GM12891 (cell line): Measurements from ENCODE around the gene CLDN3.
"Not testable (repeated sequence)": the region's sequence is repeated elsewhere in the genome, so short reads cannot be mapped to it uniquely, and the experiment has no call there.

ENCODE experiments used
- DNase-seq: peaks from one replicate; pipeline ENCODE4 v3.0.0; 2011; ENCODE audit warnings: low spot score; ENCODE audit not compliant: insufficient read length
- FAIRE-seq: peaks from 2 replicates; lab custom pipeline; 2011; peaks lifted over from hg19 to GRCh38; lab: Jason Lieb, UNC
- PAX5 ChIP-seq: IDR thresholded peaks from 2 replicates; pipeline ENCODE4 v1.6.1; 2011; ENCODE audit warnings: low read length, moderate library complexity, mild to moderate bottlenecking; ENCODE audit not compliant: insufficient read depth, severe bottlenecking
- POLR2A ChIP-seq: IDR thresholded peaks from 2 replicates; pipeline ENCODE4 v1.6.1; 2011; ENCODE audit warnings: low read depth, low read length, control low read depth
- POLR2AphosphoS5 ChIP-seq: IDR thresholded peaks from 2 replicates; pipeline ENCODE4 v1.6.1; 2011; ENCODE audit warnings: low read depth, low read length, control low read depth
- POU2F2 ChIP-seq: IDR thresholded peaks from 2 replicates; pipeline ENCODE4 v1.6.1; 2011; ENCODE audit warnings: low read depth, mild to moderate bottlenecking, control low read depth, low read length, moderate library complexity
- SPI1 ChIP-seq: IDR thresholded peaks from 2 replicates; pipeline ENCODE4 v1.6.1; 2011; ENCODE audit warnings: low read depth, low read length, control low read depth
- TAF1 ChIP-seq: IDR thresholded peaks from 2 replicates; pipeline ENCODE4 v1.6.1; 2011; ENCODE audit warnings: low read depth, low read length, control low read depth

The CLDN3 gene

GRCh38 chr7:73789051-73789450, 19.0 kb upstream of the CLDN3 start:
- FAIRE-seq (no peak), DNase-seq (no peak)
- no peak for TF ChIP-seq TAF1
- no peak for TF ChIP-seq SPI1
- TF ChIP-seq POU2F2: no peak
- TF ChIP-seq POLR2AphosphoS5: no peak
- TF ChIP-seq PAX5: no peak
- TF ChIP-seq POLR2A: no peak

GRCh38 chr7:73787786-73788048, 17.6 kb upstream of the CLDN3 start:
- DNase-seq, FAIRE-seq: not testable (repeated sequence)

- TF ChIP-seq SPI1 (no peak), PAX5 (no peak), POU2F2 (no peak), TAF1 (no peak), POLR2AphosphoS5 (no peak), POLR2A (no peak)
- FAIRE-seq (no peak), DNase-seq (no peak)
Observed at GRCh38 chr7:73786588-73786987, 16.5 kb upstream of the CLDN3 start.

GRCh38 chr7:73779517-73779916, 9.4 kb upstream of the CLDN3 start:
- DNase-seq: no peak

GRCh38 chr7:73778801-73779389, 8.8 kb upstream of the CLDN3 start:
- no peak for FAIRE-seq
- no peak for DNase-seq
- TF ChIP-seq PAX5 (no peak), POU2F2 (no peak), POLR2AphosphoS5 (no peak), POLR2A (no peak), SPI1 (no peak), TAF1 (no peak)

More at GRCh38 chr7:73779517-73779916, 9.4 kb upstream of the CLDN3 start:
- TF ChIP-seq TAF1: no peak
- TF ChIP-seq POU2F2: no peak
- TF ChIP-seq PAX5: no peak
- no peak for TF ChIP-seq POLR2AphosphoS5
- no peak for TF ChIP-seq POLR2A
- TF ChIP-seq SPI1: no peak
- FAIRE-seq: no peak

- FAIRE-seq: no peak
- DNase-seq: no peak
- TF ChIP-seq SPI1: no peak
- TF ChIP-seq POLR2AphosphoS5: no peak
- TF ChIP-seq TAF1: no peak
- TF ChIP-seq POLR2A: no peak
- TF ChIP-seq POU2F2: no peak
- no peak for TF ChIP-seq PAX5
Observed at GRCh38 chr7:73774923-73775322, 4.9 kb upstream of the CLDN3 start.

GRCh38 chr7:73773700-73774517, 3.8 kb upstream of the CLDN3 start:
- no peak for DNase-seq
- no peak for TF ChIP-seq POLR2AphosphoS5
- TF ChIP-seq TAF1: no peak
- TF ChIP-seq POU2F2: no peak
- TF ChIP-seq POLR2A: no peak
- FAIRE-seq: no peak

GRCh38 chr7:73770860-73771670, 995 bp upstream of the CLDN3 start:
- TF ChIP-seq POU2F2 (no peak), POLR2AphosphoS5 (no peak), TAF1 (no peak), PAX5 (no peak), SPI1 (no peak), POLR2A (no peak)
- no peak for DNase-seq
- no peak for FAIRE-seq

GRCh38 chr7:73769481-73770001, 529 bp downstream of the CLDN3 start:
- DNase-seq (no peak), FAIRE-seq (no peak)
- TF ChIP-seq PAX5 (no peak), SPI1 (no peak), POU2F2 (no peak), POLR2AphosphoS5 (no peak), POLR2A (no peak), TAF1 (no peak)
